HCT116 (cell line): ENCODE measurements around the gene CEBPB.

ENCODE experiments used
- CTCF ChIP-seq, 3 experiments: fragments of 200-600 bp in 1 of 3; sonication (generic) in 1 of 3; IDR thresholded peaks in 2 of 3; conservative IDR thresholded peaks in 1 of 3; 2 replicates each; pipeline ENCODE4 v1.5.1; 2012 to 2017; ENCODE audit warnings: low read depth in 2 of 3, low read length in 2 of 3, antibody characterized with exemption in 1 of 3, borderline replicate concordance in 1 of 3, control low read depth in 1 of 3, mild to moderate bottlenecking in 1 of 3, mixed read lengths in 1 of 3, mixed run types in 1 of 3, moderate library complexity in 1 of 3; ENCODE audit not compliant: insufficient read depth in 1 of 3
- ELF1 ChIP-seq: IDR thresholded peaks from 2 replicates; pipeline ENCODE4 v1.6.1; 2012; ENCODE audit warnings: low read depth, borderline replicate concordance
- EZH2 ChIP-seq: fragments of 200-600 bp; sonication (generic); IDR thresholded peaks from 2 replicates; pipeline ENCODE4 v1.6.1; 2017; ENCODE audit warnings: antibody characterized with exemption, mixed run types
- POLR2A ChIP-seq: IDR thresholded peaks from 2 replicates; pipeline ENCODE4 v1.7.0; 2011; ENCODE audit warnings: borderline replicate concordance; ENCODE audit not compliant: insufficient read depth, insufficient read length; ENCODE audit errors: extremely low read depth
- POLR2AphosphoS5 ChIP-seq: IDR thresholded peaks from 2 replicates; pipeline ENCODE4 v1.6.1; 2011; ENCODE audit warnings: mild to moderate bottlenecking, low read depth, low read length, moderate library complexity
- TF ChIP-seq, protein P1 (sequence below): IDR thresholded peaks from 2 replicates; pipeline ENCODE4 v1.6.1; 2012

DNA sequence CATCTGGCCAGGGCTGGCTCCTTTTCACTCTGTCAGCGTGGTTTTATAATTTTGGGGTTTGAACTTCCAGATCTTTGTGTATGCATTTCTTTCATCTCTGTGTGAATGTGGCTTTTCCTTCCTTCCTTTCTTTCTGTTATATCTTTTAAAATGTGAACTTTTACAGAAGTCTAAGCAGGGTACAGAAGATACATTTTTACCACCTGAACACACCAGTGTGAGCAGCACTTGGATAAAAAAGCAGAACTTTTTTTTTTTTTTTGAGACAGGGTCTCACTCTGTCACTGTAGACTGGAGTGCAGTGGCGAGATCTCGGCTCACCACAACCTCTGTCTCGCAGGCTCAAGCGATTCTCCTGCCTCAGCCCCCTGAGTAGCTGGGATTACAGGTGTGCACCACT is 20.5 kb downstream of the CEBPB start:
- TF ChIP-seq POLR2AphosphoS5 = no peak
- TF ChIP-seq CTCF (IDR thresholded peaks at IDR 0.05 in 2 of 3, conservative IDR thresholded peaks at IDR 0.05 in 1 of 3; ENCODE audit: borderline replicate concordance in 1 of 3, insufficient read depth in 1 of 3, low read depth in 2 of 3, low read length in 2 of 3) = no peak
- no peak for TF ChIP-seq EZH2
- TF ChIP-seq, protein P1, sequence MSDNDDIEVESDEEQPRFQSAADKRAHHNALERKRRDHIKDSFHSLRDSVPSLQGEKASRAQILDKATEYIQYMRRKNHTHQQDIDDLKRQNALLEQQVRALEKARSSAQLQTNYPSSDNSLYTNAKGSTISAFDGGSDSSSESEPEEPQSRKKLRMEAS = no peak
- TF ChIP-seq ELF1 = no peak
- TF ChIP-seq POLR2A = no peak
